Measurements from ENCODE around the gene INIP. TPM values are rescaled to one million over a fixed set of nuclear protein-coding genes. Genes with fewer than 3 reads are reported as not detected.

The INIP gene
- total RNA-seq, 1 experiment from 2014 or later, result 24.5 TPM

DNA sequence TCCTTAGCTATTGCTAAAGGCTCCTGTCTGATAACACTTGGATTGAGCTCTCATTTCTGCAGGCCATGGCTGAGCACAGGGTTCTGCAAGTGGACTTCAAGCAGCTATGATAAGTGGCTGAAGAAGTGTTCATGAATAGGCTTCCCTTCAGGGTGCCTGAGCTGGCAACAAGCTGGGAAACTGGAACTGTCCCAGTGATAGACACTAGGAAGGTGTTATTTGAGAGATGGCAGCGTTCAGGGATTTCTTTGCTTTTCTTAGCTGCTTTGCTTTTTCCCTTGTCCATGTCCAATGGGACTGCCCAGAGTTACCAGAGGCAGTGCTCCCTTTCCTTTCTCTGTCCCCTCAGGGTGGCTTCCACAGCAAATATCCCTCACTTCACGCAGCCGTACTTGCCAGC lies 75.8 kb downstream of the INIP start:
- Mint-ChIP-seq H3K27me3 (ENCODE audit: low read depth) (no peaks in the 10 kb centered on the region), H3K9me3 (peaks cover 12 to 13% of the 10 kb centered on the region in 2 experiments), H3K4me3 (no peak overlapping the region), H3K27ac (peak overlapping the region in 2 of 3 experiments; percentile 11 to 63; a peak in 4 of 7 replicates), H3K36me3 (ENCODE audit: insufficient read depth in 1 of 3, low read depth in 3 of 3) (peaks cover 20 to 37% (median 23%) of the 10 kb centered on the region in 3 experiments), H3K4me1 (peaks cover 13 to 15% of the 10 kb centered on the region in 2 experiments)
- Histone ChIP-seq H3K4me1 (ENCODE audit: insufficient read depth, low read length) (no peaks in the 10 kb centered on the region), H4K20me1 (ENCODE audit: control insufficient read depth, insufficient read depth, insufficient read length) (no peaks in the 10 kb centered on the region), H3K4me2 (ENCODE audit: insufficient read depth, insufficient read length, low read length) (no peak overlapping the region), H2BK120ac (ENCODE audit: low read depth, low read length, poor library complexity, severe bottlenecking) (no peak overlapping the region), H3K56ac (ENCODE audit: insufficient read length, low read depth, low read length) (no peak overlapping the region), H2BK12ac (ENCODE audit: insufficient read length, low read depth, low read length) (no peak overlapping the region), H3K4ac (ENCODE audit: low read depth, low read length) (no peak overlapping the region), H4K91ac (ENCODE audit: insufficient read length, low read depth, low read length) (no peak overlapping the region), H4K5ac (ENCODE audit: insufficient read length, low read depth, low read length) (no peak overlapping the region), H2AK5ac (ENCODE audit: insufficient read length, low read length) (no peak overlapping the region), H3K79me2 (ENCODE audit: insufficient read depth, low read length) (no peaks in the 10 kb centered on the region), H3K14ac (ENCODE audit: insufficient read depth, low read length) (no peak overlapping the region), H3T11ph (ENCODE audit: low read length) (no peak overlapping the region), H3K9ac (ENCODE audit: extremely low read depth, insufficient read length, low read length) (no peak overlapping the region), H2BK15ac (ENCODE audit: low read depth, low read length) (no peak overlapping the region), H3K79me1 (ENCODE audit: insufficient read depth, low read depth, low read length, poor library complexity, severe bottlenecking) (no peaks in the 10 kb centered on the region), H3K27ac (ENCODE audit: insufficient read length, low read depth, low read length) (no peak overlapping the region), H2AFZ (ENCODE audit: low read length) (no peak overlapping the region), H3K23ac (ENCODE audit: insufficient read length, low read depth, low read length) (no peak overlapping the region), H2BK5ac (ENCODE audit: insufficient read length, low read length) (no peak overlapping the region), H3K9me3 (ENCODE audit: control insufficient read depth, low read depth, low read length) (no peaks in the 10 kb centered on the region), H2BK20ac (ENCODE audit: low read depth, low read length, poor library complexity, severe bottlenecking) (no peak overlapping the region), H3K23me2 (ENCODE audit: insufficient read length, low read depth, low read length, poor library complexity, severe bottlenecking) (no peaks in the 10 kb centered on the region), H4K8ac (replicated peaks; ENCODE audit: insufficient read length, low read depth, low read length) (no peak overlapping the region), H3K27me3 (ENCODE audit: insufficient read depth, low read length) (no peaks in the 10 kb centered on the region), H3K18ac (ENCODE audit: insufficient read length, low read depth, low read length) (no peak overlapping the region)
- TF ChIP-seq, protein P1, sequence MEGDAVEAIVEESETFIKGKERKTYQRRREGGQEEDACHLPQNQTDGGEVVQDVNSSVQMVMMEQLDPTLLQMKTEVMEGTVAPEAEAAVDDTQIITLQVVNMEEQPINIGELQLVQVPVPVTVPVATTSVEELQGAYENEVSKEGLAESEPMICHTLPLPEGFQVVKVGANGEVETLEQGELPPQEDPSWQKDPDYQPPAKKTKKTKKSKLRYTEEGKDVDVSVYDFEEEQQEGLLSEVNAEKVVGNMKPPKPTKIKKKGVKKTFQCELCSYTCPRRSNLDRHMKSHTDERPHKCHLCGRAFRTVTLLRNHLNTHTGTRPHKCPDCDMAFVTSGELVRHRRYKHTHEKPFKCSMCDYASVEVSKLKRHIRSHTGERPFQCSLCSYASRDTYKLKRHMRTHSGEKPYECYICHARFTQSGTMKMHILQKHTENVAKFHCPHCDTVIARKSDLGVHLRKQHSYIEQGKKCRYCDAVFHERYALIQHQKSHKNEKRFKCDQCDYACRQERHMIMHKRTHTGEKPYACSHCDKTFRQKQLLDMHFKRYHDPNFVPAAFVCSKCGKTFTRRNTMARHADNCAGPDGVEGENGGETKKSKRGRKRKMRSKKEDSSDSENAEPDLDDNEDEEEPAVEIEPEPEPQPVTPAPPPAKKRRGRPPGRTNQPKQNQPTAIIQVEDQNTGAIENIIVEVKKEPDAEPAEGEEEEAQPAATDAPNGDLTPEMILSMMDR (conservative IDR thresholded peaks at IDR 0.05), result no peak
- WGBS (ENCODE audit: extremely low coverage, insufficient read length, low lambda C conversion rate), result no CpG with 5 or more reads among the region's 3 CpGs
- no peak for DNase-seq

Data from H9 (cell line).